HTERT RPE-1 (cell line): ENCODE measurements around the gene GRIK5.
"Not testable (repeated sequence)": the region's sequence is repeated elsewhere in the genome, so short reads cannot be mapped to it uniquely, and the experiment has no call there.

Experiments
- in situ Hi-C: fragments of 300-500 bp; cut with MboI; formaldehyde crosslinking; loops from 4 replicates; pipeline ENCODE4 v1.14.3; 2020; ENCODE audit warnings: low sequenced_read_pairs

Gene GRIK5

DNA sequence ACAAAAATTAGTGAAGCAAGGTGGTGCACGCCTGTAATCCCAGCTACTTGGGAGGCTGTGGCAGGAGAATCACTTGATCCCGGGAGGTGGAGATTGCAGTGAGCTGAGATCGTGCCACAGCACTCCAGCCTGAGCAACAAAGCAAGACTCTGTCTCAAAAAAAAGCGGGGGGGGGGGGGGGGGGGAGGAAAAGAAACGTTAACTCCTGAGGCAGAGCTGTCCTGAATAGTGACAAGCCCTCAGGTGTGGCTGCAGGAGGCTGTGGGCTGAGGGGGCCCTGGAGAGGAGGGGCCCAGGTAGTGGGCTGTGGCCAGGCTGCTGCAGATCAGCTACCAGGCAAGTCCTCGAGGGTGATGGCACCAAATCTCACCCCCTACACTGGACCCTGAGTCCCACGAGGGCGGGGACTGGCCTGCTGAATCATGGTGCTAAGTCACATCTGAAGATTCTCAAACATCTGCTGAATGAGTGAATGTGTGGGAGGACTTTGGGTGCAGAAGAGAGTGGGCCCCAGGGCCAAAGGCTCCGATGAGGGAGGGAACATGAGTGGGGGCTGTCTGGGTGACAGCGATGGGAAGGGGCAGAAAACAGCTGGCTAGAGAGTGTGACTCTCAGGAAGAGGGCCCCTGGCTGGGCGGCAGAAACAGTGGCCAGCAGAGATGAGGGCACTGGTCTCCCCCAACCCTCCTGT lies 51.4 kb downstream of the GRIK5 start:
- in situ Hi-C loops = no loop called here

- in situ Hi-C loops = no loop called here
These were observed 53.0 kb downstream of the GRIK5 start for GRCh38 chr19:42017040-42017439.

- in situ Hi-C loops = not testable (repeated sequence)
These were observed 57.3 kb downstream of the GRIK5 start for GRCh38 chr19:42012747-42013146.

- in situ Hi-C loops = no loop called here
These were observed 59.5 kb downstream of the GRIK5 start for GRCh38 chr19:42010245-42011126.

DNA sequence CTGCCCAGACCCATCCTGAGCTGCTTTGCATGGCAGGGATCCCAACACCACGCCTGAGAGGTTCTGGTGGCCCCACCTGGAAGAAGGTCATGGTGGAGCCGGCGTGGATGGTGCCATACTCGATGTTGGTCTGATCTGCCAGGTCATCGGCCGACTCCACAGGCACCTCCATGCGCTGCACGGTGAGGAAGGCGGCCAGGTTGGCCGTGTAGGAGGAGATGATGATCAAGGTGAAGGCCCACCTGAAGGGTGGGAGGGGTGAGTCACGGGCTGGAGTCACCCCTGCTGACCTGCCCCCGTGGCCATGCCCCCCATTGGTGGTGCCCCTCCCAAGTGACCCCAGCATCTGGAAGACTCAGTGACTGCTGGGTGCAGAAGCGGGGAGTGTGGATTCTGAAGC lies 63.4 kb downstream of the GRIK5 start:
- in situ Hi-C loops = no loop called here

DNA sequence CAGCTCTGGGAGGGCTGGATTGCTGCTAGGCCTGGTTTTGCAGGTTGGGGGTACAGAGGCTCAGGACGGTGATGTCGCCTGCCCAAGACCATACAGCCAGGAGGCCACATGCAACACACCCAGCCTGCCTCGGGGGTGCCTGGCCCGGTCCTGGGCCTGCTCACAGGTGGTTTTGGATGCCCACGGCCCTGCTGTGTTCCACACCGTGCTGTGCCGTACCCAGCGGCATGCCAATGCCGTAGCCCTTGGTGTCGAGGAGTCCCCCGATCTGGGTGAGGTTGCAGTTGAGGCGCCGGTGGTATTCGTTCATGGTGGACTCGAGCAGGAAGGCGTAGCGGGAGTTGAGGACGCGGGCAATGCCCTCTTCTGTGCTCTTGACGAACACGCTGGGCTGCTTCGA lies 64.5 kb downstream of the GRIK5 start:
- in situ Hi-C loops = no loop called here

DNA sequence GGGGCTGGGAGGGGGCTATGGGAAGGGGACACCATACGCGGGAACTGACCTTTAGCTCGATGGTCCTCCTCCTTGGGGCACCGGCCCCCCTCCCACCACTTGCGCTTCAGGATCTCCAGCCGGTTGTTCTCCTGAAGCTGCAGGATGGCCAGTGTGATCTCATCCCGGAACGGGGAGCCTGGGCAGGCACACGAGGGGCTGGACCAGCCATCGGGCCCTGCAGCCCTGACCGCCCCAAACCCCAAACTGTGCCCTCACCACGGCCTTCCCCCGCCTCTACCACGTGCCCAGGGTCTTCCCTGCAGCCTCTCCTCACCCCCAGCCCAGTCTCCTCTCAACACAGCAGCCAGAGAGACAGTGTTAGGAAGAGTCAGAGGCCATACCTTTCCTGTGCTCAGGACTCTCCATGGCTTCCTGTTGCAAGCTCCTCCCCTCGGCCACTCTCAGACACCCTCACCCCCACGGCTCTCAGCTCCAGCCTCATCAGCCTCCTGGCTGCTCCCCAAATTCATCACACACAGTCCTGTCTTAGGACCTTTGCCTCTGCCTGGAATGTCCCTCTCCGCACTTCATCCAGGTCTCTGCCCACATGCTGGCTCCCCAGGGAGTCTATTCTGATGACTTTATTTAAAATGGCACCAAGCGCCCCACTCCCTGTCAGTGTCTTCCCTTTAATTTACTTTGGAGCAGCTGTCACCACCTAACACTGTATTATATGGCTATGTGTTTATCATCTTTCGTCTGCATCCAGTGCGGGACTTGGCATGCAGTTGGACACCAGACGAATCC lies 66.3 kb downstream of the GRIK5 start:
- in situ Hi-C loops = no loop called here

DNA sequence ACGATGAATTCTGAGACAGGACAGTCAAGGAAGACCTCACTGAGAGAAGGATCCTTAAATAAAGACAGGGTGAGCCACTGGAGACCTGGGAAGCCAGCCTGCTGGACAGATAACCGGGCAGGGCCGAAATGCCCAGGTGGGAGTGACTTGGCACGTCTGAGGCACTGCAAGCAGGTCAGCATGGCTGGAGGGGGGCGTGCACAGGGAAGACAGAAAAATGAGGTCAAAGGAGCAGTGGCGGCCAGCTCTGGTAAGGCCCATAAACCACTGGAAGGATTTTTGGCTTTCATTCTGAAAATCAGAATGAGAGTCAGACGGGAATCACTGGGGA lies 70.2 kb downstream of the GRIK5 start:
- in situ Hi-C loops = no loop called here

- in situ Hi-C loops = no loop called here
These were observed 70.7 kb downstream of the GRIK5 start for GRCh38 chr19:41999071-41999877.

DNA sequence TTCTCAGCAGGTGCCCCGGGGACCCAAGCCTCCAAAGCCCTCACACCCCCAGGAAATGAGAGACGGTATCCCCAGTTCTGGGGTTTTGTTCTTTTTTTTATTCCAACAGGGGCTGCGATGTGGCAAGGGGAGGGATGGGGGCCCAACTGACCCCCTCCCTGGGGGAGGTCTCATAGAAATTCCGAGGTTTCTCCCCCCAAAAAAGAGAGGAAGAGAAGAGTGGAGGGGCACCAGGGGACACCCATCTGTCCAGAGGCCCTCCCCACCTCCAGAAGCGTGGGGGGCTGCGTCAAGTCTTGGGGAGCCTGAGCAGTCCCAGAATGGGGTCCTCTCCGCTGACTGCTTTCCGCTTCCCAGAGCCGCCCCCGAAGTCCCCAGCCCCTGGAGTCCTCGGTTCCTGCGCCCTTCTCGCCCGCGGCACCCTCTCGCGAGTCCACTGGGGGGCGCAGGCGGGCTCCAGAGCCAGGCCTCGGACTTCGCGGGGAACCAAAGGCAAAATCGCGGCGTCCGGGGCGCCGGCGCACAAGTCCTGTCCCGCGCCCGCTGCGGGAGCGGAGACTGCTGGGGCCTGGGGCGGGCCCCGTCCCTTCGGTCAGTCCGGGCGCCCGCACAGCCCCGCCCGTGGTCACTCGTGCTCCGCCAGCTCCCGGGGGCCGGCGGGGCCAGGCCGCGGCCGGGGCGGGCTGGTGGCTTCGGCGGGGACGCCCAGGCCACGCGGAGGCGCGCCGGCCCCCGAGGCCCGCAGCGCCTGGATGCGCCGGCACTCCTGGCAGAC lies 71.6 kb downstream of the GRIK5 start:
- in situ Hi-C loops = no loop called here

DNA sequence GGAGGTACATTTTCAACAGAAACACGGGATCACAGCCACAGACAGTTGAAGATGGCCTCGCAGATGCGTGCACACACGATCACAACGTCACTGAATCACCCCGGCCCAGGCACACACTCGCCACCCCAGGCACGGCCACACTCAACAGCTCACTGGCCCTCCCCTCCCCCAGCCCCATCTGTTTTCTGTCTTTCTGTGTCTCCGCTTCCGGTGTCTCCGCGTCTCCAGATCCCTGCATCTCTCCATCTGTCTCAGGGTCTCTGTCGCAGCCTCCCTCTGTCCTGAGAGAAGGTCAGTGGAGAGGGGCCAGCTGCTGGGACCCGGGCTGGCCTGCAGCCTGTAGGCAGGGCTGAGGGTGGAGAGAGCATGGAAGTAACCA lies 72.2 kb downstream of the GRIK5 start:
- in situ Hi-C loops = no loop called here

DNA sequence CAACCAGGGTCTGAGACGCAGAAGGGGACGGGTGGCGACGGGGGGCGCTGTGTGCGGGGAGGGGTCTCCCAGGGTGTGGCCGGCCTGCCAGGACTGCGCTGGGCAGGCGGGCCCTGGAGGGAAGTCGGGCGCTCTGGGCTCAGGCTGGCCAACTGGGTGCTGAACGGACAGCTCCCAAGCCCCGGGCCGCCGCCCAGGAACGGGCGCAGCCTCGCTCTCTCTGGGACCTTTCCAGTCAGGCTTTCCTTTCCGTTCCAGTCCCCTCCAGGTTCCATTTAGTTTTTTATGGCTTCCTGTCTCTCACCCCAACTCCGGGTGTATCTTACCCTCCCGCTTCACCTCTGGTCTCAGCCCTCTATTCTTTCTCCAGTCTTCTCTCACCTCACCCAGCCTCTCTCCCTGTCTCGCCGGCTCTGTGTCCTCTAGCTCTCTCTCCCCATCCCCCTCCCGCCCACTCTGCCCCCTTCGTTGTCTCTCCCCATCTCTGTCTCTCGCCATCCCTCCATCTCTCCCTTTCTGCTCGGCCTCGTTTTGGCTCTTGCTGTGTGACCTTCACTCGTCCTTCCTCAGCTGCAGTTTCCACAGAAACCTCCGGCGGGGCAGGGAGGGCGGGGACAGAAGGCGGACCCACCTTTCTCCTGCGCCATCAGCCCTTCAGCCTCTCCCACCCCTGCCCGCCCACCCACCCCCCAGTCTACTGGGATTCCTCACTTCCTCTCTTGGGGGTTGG lies 72.7 kb downstream of the GRIK5 start:
- in situ Hi-C loops = no loop called here

GRCh38 chr19:41995959-41996797 lies 73.8 kb downstream of the GRIK5 start:
- in situ Hi-C loops = no loop called here

GRCh38 chr19:41994994-41995958 lies 74.7 kb downstream of the GRIK5 start:
- in situ Hi-C loops = no loop called here

DNA sequence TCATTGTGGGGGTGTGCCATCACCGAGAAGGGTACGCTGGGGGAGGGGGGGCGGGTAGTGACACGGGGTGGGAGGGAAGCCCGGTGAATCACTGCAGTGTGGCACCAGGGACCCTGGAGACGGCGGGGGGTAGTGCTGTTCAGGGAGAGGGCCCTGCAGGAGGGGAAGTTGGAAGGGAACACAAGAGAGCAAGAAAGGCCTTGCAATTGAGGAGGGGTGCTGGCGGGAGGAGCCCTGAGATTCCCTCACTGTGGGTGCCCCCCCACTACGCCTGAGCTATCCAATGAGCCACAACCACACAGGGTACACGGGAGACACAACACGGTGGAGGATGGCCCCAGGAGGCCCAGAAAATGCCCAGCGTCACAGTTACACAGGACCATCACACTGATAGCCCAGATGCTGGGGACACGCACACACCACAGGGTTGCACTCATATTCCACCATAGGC lies 75.5 kb downstream of the GRIK5 start:
- in situ Hi-C loops = no loop called here

DNA sequence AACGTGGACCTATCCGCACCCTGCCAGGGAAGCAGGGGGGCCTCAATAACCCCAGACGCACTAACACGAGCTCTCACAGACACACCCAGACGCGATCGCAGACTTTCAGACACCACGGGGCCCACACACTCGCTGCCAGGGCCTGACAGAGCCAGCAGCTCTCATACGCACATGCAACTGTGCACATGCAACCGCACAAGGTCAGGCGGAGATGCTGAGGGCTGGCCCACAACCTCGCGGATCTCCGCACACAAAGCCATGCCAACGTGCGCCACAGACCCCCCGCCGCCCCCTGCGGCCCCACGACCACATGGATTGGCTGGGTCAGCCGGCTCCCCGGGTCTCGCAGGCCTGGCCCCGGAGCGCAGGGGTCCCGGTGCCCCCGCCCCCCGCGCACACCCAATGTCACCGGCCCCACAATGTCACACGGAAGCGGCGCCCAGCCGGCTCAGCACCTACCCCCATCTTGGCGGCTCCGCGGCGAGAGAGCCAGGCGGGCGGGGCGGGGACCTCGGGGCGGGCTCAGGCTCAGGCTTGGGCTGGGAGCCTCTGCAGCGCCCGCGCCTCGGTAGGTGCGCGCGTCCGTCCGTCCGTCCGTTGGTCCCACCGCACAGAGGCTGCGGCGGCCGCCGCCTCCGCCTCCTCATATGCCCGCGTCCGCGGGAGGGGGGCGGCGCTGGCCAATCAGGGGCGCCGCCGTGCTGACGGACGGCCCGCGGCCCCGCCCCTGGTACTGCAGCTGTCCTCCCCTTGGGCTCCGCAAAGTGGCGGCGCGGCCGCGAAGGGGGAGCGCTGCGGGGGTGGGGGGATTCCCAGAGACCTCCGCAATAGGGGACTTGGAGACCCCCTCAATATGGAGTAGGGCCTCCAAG lies 76.2 kb downstream of the GRIK5 start, which contains the start of gene ATP1A3:
TSS of gene ATP1A3 (minus strand) at position 619 of the 872 bp plus-strand sequence. CDS start at position 465, 154 bp downstream.
- in situ Hi-C loops = no loop called here
